T-helper 2 cell treated with Interferon-gamma antibody and Interleukin-4, amounts not matched to agents 5 μg/mL and 100 μg/mL, for 36 hours (primary cell): ENCODE measurements around the gene CTNNA2.

Source experiments
- DNase-seq: peaks from one replicate; pipeline ENCODE4 v3.0.0; 2021; ENCODE audit warnings: low spot score
- H3K27ac Mint-ChIP-seq: one replicate; pipeline ENCODE4 v1.8.0; 2021; ENCODE audit warnings: mild to moderate bottlenecking, mixed read lengths
- H3K27me3 Mint-ChIP-seq: one replicate; pipeline ENCODE4 v1.8.0; 2021; ENCODE audit warnings: low read depth, mixed read lengths
- H3K36me3 Mint-ChIP-seq: one replicate; pipeline ENCODE4 v1.8.0; 2021; ENCODE audit warnings: low read depth, mixed read lengths
- H3K4me1 Mint-ChIP-seq: one replicate; pipeline ENCODE4 v1.8.0; 2021; ENCODE audit warnings: low read depth, mixed read lengths
- H3K4me3 Mint-ChIP-seq: one replicate; pipeline ENCODE4 v1.8.0; 2022; ENCODE audit warnings: mild to moderate bottlenecking, moderate library complexity, mixed read lengths
- H3K9me3 Mint-ChIP-seq: one replicate; pipeline ENCODE4 v1.8.0; 2021; ENCODE audit warnings: mixed read lengths

Gene CTNNA2

GRCh38 chr2:79892123-79892522 lies 379.3 kb downstream of the CTNNA2 start:
- H3K36me3 Mint-ChIP-seq = no peaks in the 10 kb centered on the region
- no peak overlapping the region for H3K4me3 Mint-ChIP-seq
- DNase-seq = no peak
- H3K27me3 Mint-ChIP-seq = no peaks in the 10 kb centered on the region
- H3K4me1 Mint-ChIP-seq = no peaks in the 10 kb centered on the region
- H3K9me3 Mint-ChIP-seq = no peaks in the 10 kb centered on the region
- no peak overlapping the region for H3K27ac Mint-ChIP-seq

DNA sequence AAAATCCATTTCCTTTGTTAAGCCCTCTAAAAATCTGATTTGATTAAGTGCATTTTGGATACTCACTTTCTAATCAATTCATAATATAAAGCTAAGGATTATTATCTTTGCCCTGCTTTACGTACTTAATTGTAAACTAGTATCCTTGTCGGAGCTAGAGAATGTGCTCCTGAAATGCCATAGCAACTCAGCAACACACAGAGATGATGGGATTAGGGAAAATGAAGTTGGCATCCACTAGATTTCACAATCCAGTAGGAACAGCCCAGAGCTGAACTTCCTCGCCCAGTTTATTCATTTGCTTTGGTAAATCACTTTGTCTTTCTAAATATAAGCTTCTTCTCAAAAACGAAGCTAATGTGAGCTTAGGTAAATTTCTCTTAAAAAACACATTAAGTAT lies 386.3 kb downstream of the CTNNA2 start:
- Mint-ChIP-seq H3K4me3 (no peak overlapping the region), H3K27me3 (no peaks in the 10 kb centered on the region), H3K27ac (no peak overlapping the region), H3K36me3 (no peaks in the 10 kb centered on the region), H3K9me3 (no peaks in the 10 kb centered on the region), H3K4me1 (no peaks in the 10 kb centered on the region)
- no peak for DNase-seq

DNA sequence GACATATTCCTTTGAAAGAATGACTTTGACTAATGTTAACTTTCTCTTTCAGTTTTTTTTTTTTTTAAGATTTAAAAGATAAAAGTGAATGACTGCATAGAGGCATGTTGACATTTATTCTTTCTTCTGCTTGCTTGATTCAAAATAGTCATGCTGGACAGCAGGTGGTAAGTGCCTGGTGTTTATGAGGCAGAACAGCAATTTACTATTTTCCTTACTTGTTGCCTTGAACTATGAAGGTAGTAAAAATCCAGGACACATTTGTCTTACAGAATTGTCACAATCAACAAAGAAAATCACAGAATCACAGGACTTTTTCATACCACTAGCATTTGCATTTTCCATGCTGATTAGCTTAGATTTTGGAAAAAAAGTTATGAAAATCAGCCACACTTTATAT lies 388.3 kb downstream of the CTNNA2 start:
- no peaks in the 10 kb centered on the region for H3K9me3 Mint-ChIP-seq
- H3K27me3 Mint-ChIP-seq = no peaks in the 10 kb centered on the region
- no peak for DNase-seq
- H3K36me3 Mint-ChIP-seq = no peaks in the 10 kb centered on the region
- H3K4me1 Mint-ChIP-seq = no peaks in the 10 kb centered on the region
- no peak overlapping the region for H3K27ac Mint-ChIP-seq
- H3K4me3 Mint-ChIP-seq = no peak overlapping the region

DNA sequence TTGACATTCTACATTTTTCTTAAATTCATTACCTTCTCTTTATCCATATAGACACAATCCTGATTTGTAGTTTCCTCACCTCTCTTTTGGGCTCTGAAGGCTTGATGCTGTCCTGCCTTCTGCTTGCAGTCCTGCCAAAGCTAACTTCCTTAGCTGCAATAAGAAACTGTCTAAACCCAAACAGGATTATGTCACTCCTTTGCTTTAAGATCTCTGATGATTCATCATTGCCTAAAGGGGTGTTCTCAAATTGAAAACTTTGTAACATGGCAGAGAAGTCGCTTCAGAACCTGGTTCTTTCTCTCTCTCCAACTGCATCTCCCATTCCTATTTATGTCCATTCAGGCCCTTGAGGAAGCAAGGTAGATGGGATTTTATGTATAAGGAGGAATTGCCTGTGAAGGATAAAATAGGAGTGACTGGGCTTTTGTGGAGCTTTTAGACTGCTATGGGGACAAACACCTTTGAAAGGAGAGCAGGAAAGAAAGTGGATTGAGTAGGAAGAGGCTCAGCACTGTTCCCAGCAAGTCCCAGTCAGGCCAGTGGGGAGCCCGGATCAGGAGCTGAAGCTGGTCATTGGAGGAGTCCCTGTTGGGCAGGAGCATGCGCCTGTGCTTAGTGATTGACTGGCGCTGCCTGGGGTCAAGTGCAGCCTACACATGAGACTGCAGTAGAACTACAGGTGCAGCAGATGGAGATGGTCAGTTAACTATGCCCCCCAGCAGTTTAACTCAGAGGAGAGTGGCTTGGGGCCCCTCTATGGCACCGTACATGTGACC lies 390.6 kb downstream of the CTNNA2 start:
- no peaks in the 10 kb centered on the region for H3K36me3 Mint-ChIP-seq
- H3K4me1 Mint-ChIP-seq = no peaks in the 10 kb centered on the region
- H3K4me3 Mint-ChIP-seq = no peak overlapping the region
- no peaks in the 10 kb centered on the region for H3K27me3 Mint-ChIP-seq
- no peak for DNase-seq
- H3K9me3 Mint-ChIP-seq = no peaks in the 10 kb centered on the region
- no peak overlapping the region for H3K27ac Mint-ChIP-seq

DNA sequence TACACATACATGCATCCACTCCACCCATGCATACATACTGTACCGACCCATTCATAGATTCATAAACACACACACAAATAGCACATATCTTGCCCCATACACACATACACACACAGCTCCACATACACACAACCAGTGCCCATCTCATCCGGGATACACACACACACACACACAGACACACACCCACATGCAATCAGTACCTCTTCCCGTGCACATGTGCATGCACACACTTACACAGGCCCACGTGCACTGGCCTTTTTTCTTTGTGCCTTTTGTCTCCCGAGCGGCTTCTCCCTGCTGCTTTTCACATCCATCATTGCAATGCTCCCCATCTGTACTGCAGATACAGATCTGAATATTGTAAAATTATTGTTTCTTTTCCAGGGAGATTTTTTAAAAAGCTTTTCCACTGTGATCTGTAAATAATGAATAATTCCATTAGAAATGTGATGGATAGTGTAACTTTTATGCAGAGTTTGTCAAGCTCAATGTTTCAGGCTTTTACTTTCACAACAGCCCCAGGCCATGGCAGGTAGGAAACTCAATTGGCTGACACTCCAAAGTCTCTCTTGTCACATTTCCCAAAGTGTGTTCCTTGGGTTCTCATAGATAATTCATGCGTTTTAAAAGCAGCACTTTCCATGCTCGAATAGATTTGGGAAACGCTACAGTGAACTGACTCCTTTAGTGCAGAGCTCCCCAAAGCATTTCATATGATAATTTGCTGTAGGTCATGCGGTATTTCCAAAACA lies 393.5 kb downstream of the CTNNA2 start:
- no peaks in the 10 kb centered on the region for H3K27me3 Mint-ChIP-seq
- H3K4me3 Mint-ChIP-seq = no peak overlapping the region
- DNase-seq = no peak
- H3K4me1 Mint-ChIP-seq = no peaks in the 10 kb centered on the region
- H3K9me3 Mint-ChIP-seq = no peaks in the 10 kb centered on the region
- no peak overlapping the region for H3K27ac Mint-ChIP-seq
- H3K36me3 Mint-ChIP-seq = no peaks in the 10 kb centered on the region

GRCh38 chr2:79909521-79909920 lies 396.7 kb downstream of the CTNNA2 start:
- no peaks in the 10 kb centered on the region for H3K36me3 Mint-ChIP-seq
- H3K4me3 Mint-ChIP-seq = no peak overlapping the region
- DNase-seq = no peak
- no peaks in the 10 kb centered on the region for H3K4me1 Mint-ChIP-seq
- H3K27me3 Mint-ChIP-seq = no peaks in the 10 kb centered on the region
- H3K9me3 Mint-ChIP-seq = no peaks in the 10 kb centered on the region
- H3K27ac Mint-ChIP-seq = no peak overlapping the region

DNA sequence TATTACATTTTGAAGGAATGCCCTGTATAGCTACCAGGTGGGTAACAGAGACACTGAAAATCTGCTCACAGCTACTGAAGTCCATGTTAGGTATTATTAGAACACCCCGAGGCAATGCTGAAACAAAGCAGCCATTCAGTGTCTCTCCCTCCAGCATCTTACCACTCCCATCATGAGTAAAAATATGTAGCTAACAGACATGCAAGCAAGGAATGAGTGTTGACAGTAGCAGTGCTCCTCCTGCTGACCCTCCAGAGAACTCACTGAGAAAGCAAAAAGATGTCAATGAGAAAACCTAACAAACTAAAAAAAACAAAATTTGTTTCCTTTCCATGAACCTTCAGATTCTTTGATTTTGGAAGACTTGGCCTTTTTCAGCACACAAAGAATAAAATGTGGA lies 397.8 kb downstream of the CTNNA2 start:
- Mint-ChIP-seq H3K4me1 (no peaks in the 10 kb centered on the region), H3K27ac (no peak overlapping the region), H3K27me3 (no peaks in the 10 kb centered on the region), H3K4me3 (no peak overlapping the region), H3K9me3 (no peaks in the 10 kb centered on the region), H3K36me3 (no peaks in the 10 kb centered on the region)
- DNase-seq = no peak

DNA sequence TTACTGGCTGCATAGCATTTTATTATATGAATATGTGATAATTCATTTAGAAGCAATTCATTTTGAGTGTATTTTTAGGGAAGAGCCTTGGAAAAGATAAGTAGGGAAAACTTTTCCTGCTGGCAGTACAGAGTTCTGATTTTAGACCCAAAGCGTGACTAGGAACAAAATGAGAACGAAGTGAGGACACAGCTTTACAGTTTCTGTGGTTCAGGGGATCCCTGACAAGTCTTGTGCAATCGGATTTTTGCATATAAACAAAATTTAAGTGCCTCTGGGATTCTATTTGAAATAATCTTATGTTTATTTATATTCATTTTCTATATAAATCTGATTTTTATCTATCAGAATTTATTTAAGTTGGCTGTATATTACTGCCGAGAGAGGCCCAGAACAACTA lies 402.6 kb downstream of the CTNNA2 start:
- DNase-seq = no peak
- H3K27ac Mint-ChIP-seq = no peak overlapping the region
- no peaks in the 10 kb centered on the region for H3K4me1 Mint-ChIP-seq

DNA sequence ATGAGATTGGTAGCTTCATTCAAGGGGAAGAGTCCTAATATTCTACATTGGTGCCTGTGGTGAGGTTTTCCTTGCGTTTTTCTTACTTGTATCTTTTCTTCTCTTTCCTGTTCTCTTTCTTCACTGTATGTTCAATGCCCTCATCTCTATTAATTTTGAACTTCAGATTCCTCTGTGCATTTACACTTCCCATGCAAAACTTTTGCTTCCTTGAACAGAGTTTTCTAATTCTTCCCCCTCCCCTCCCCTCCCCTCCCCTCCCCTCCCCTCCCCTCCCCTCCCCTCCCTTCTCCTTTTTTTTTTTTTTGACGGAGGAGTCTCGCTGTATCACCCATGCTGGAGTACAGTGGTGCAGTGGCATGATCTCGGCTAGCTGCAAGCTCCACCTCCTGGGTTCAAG lies 403.4 kb downstream of the CTNNA2 start:
- H3K27me3 Mint-ChIP-seq = no peaks in the 10 kb centered on the region
- no peaks in the 10 kb centered on the region for H3K4me1 Mint-ChIP-seq
- DNase-seq = no peak
- no peaks in the 10 kb centered on the region for H3K36me3 Mint-ChIP-seq
- peaks cover 4% of the 10 kb centered on the region for H3K9me3 Mint-ChIP-seq
- no peak overlapping the region for H3K27ac Mint-ChIP-seq
- no peak overlapping the region for H3K4me3 Mint-ChIP-seq

More for the DNA sequence above, 402.6 kb downstream of the CTNNA2 start:
- H3K36me3 Mint-ChIP-seq = no peaks in the 10 kb centered on the region
- H3K27me3 Mint-ChIP-seq = no peaks in the 10 kb centered on the region
- H3K4me3 Mint-ChIP-seq = no peak overlapping the region
- H3K9me3 Mint-ChIP-seq = peaks cover 4% of the 10 kb centered on the region

DNA sequence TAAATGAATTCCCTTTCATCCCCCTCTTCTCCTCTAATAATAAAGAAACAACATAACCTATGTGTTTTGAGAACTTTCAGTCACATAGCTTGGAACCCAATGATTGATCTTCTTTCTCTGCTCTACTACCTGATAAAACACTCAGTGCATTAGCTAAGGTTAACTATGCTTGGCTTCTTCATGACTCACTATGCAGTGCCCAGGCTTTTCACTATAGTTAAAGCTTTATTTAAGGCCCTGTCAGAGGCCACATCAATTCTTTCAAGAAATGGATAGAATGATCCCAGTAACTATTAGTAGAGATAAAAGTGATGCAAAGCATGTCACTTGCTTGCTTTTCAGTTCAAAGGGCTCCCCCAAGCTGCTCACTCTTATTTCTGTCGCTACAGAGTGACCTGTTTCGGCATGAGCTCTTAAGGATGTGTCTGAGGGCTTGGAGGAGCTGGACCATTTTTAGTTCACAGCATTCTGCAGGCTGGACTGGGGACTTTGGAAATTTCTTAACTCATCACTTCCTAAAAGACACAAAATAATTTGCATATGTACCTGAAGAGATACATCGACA lies 407.7 kb downstream of the CTNNA2 start:
- no peaks in the 10 kb centered on the region for H3K4me1 Mint-ChIP-seq
- no peaks in the 10 kb centered on the region for H3K36me3 Mint-ChIP-seq
- no peak overlapping the region for H3K4me3 Mint-ChIP-seq
- H3K9me3 Mint-ChIP-seq = peaks cover 4% of the 10 kb centered on the region
- H3K27ac Mint-ChIP-seq = no peak overlapping the region
- no peaks in the 10 kb centered on the region for H3K27me3 Mint-ChIP-seq
- DNase-seq = no peak

GRCh38 chr2:79929624-79930023 lies 416.8 kb downstream of the CTNNA2 start:
- no peaks in the 10 kb centered on the region for H3K4me1 Mint-ChIP-seq
- H3K36me3 Mint-ChIP-seq = no peaks in the 10 kb centered on the region
- no peaks in the 10 kb centered on the region for H3K9me3 Mint-ChIP-seq
- H3K27me3 Mint-ChIP-seq = no peaks in the 10 kb centered on the region
- H3K27ac Mint-ChIP-seq = no peak overlapping the region
- no peak for DNase-seq
- no peak overlapping the region for H3K4me3 Mint-ChIP-seq

DNA sequence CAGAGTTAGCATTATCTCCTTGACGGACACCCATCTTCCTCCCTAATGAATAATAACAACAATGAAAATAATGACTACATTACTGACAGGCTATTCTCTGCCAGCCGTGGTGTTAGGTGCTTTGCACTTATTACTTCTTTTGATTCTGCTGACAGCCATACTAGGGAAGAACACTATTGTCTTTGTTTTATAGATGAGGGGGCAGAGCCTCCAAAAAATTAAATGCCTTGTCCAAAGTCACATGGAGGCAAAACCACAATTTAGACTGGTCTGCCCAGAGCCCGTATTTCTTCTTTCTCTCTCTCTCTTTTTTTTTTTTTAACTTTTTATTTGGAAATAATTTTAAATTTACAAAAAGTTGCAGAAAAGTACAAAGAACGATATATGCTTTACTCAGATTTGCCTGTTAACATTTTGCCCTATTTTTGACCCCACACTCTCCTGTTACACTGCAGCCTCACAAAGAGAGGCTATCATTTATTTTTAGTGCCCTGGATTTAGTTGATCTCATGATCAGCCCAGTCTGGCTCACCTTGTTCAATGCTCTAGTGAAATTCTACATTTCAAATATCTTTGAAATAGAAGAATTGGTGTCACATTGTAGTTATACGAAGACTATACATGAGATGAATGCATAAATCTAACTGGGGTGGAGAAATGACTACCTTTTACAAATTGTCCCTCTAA lies 422.3 kb downstream of the CTNNA2 start:
- H3K36me3 Mint-ChIP-seq = no peaks in the 10 kb centered on the region
- no peaks in the 10 kb centered on the region for H3K9me3 Mint-ChIP-seq
- H3K27ac Mint-ChIP-seq = no peak overlapping the region
- H3K4me1 Mint-ChIP-seq = peaks cover 3% of the 10 kb centered on the region
- DNase-seq = no peak
- no peaks in the 10 kb centered on the region for H3K27me3 Mint-ChIP-seq
- no peak overlapping the region for H3K4me3 Mint-ChIP-seq

DNA sequence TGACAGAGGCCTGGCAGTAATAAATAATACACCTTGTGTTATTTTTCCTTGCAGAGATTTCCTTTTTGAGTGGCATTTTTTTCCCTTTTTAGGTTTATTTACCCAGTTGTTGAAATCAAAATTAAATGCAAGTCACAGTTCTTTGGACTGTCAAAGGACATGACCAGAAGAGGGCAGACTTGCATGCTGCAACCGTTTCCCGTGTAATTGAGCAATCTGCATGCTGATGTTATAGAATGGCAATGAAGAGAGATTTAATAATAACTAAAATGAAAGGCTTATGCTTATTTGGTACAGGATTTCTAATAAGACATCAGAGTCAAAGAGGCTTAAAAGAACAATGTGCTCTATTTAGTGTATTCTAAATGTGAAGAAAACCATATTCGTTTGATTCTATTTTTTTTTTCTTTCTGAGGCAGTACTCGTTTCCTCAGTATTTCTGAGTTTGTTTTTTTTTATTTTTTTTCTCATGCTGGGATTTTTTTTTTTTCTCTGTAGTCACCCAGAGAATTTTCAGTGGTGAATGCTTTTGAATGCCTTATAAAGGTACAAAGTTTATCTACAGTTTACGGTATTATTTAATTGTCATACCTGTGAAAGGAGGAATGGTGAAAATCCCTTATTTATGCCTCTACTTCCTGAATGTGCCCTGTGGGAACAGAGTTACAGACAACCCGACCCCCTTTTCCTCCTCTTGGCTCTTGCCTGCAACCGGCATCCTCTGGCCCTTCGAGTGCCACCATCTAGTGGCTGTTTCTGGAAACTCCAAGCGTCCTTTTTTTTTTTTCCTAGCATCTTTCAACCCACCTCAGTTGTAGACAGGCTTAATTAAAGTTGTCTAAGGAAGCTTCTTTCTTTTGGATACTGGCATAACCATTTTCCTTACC lies 423.2 kb downstream of the CTNNA2 start:
- Mint-ChIP-seq H3K27me3 (no peaks in the 10 kb centered on the region), H3K36me3 (no peaks in the 10 kb centered on the region), H3K4me3 (no peak overlapping the region), H3K4me1 (peaks cover 3% of the 10 kb centered on the region), H3K9me3 (no peaks in the 10 kb centered on the region), H3K27ac (no peak overlapping the region)
- no peak for DNase-seq
